Ishikawa (cell line): ENCODE measurements around the gene DCDC2.

ENCODE experiments used
- CEBPB ChIP-seq: IDR thresholded peaks from 2 replicates; pipeline ENCODE4 v1.6.1; 2012
- CREB1 ChIP-seq: IDR thresholded peaks from 2 replicates; pipeline ENCODE4 v1.6.1; 2012; ENCODE audit warnings: low read depth
- EGR1 ChIP-seq: IDR thresholded peaks from 2 replicates; pipeline ENCODE4 v1.6.1; 2012
- EP300 ChIP-seq: IDR thresholded peaks from 2 replicates; pipeline ENCODE4 v1.6.1; 2012; ENCODE audit warnings: borderline replicate concordance
- FOXM1 ChIP-seq: IDR thresholded peaks from 2 replicates; pipeline ENCODE4 v1.6.1; 2012; ENCODE audit warnings: low read depth, borderline replicate concordance
- NFIC ChIP-seq: IDR thresholded peaks from 2 replicates; pipeline ENCODE4 v1.6.1; 2012
- RAD21 ChIP-seq: IDR thresholded peaks from 2 replicates; pipeline ENCODE4 v1.6.1; 2012; ENCODE audit warnings: low read depth
- TAF1 ChIP-seq: IDR thresholded peaks from 2 replicates; pipeline ENCODE4 v1.6.1; 2012; ENCODE audit warnings: low read depth, mild to moderate bottlenecking
- TCF12 ChIP-seq: IDR thresholded peaks from 2 replicates; pipeline ENCODE4 v1.6.1; 2012; ENCODE audit warnings: low read depth
- TEAD4 ChIP-seq: IDR thresholded peaks from 2 replicates; pipeline ENCODE4 v1.6.1; 2012
- YY1 ChIP-seq: IDR thresholded peaks from 2 replicates; pipeline ENCODE4 v1.6.1; 2012; ENCODE audit warnings: low read depth
- ZBTB7A ChIP-seq: IDR thresholded peaks from 2 replicates; pipeline ENCODE4 v1.6.1; 2012; ENCODE audit warnings: low read depth
- TF ChIP-seq, protein P1 (sequence below): IDR thresholded peaks from 2 replicates; pipeline ENCODE4 v1.6.1; 2012
- TF ChIP-seq, protein P2 (sequence below): IDR thresholded peaks from 2 replicates; pipeline ENCODE4 v1.6.1; 2012; ENCODE audit warnings: low read depth, mild to moderate bottlenecking
- TF ChIP-seq, protein P3 (sequence below): IDR thresholded peaks from 2 replicates; pipeline ENCODE4 v1.6.1; 2012

The DCDC2 gene

DNA sequence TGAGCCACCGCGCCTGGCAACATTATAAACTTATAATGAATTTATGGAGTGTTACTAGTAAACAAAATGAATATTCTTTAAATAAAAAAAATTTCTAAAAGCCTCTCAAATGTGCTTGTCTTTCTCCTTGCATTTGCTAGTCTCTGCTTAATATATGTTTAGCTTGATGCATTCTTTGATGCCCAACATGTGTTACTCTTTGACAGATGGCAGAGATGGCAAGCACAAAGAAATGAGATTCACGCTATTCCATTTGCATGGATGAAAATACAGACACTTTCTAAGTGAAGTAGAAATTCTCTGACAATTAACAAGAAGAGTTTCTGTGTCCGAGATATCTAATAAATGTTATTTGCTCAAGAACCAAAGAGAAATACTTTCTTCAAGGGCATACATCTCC, 30.1 kb downstream of the DCDC2 start:
- TF ChIP-seq RAD21 (no peak), NFIC (no peak), YY1 (no peak), EGR1 (no peak), CEBPB (no peak), FOXM1 (no peak), TEAD4 (no peak), TCF12 (no peak), ZBTB7A (no peak), EP300 (no peak), CREB1 (no peak)
- TF ChIP-seq, protein P1, sequence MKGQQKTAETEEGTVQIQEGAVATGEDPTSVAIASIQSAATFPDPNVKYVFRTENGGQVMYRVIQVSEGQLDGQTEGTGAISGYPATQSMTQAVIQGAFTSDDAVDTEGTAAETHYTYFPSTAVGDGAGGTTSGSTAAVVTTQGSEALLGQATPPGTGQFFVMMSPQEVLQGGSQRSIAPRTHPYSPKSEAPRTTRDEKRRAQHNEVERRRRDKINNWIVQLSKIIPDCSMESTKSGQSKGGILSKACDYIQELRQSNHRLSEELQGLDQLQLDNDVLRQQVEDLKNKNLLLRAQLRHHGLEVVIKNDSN = no peak
- TF ChIP-seq, protein P2, sequence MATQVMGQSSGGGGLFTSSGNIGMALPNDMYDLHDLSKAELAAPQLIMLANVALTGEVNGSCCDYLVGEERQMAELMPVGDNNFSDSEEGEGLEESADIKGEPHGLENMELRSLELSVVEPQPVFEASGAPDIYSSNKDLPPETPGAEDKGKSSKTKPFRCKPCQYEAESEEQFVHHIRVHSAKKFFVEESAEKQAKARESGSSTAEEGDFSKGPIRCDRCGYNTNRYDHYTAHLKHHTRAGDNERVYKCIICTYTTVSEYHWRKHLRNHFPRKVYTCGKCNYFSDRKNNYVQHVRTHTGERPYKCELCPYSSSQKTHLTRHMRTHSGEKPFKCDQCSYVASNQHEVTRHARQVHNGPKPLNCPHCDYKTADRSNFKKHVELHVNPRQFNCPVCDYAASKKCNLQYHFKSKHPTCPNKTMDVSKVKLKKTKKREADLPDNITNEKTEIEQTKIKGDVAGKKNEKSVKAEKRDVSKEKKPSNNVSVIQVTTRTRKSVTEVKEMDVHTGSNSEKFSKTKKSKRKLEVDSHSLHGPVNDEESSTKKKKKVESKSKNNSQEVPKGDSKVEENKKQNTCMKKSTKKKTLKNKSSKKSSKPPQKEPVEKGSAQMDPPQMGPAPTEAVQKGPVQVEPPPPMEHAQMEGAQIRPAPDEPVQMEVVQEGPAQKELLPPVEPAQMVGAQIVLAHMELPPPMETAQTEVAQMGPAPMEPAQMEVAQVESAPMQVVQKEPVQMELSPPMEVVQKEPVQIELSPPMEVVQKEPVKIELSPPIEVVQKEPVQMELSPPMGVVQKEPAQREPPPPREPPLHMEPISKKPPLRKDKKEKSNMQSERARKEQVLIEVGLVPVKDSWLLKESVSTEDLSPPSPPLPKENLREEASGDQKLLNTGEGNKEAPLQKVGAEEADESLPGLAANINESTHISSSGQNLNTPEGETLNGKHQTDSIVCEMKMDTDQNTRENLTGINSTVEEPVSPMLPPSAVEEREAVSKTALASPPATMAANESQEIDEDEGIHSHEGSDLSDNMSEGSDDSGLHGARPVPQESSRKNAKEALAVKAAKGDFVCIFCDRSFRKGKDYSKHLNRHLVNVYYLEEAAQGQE = no peak
- TF ChIP-seq, protein P3, sequence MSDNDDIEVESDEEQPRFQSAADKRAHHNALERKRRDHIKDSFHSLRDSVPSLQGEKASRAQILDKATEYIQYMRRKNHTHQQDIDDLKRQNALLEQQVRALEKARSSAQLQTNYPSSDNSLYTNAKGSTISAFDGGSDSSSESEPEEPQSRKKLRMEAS = no peak

DNA sequence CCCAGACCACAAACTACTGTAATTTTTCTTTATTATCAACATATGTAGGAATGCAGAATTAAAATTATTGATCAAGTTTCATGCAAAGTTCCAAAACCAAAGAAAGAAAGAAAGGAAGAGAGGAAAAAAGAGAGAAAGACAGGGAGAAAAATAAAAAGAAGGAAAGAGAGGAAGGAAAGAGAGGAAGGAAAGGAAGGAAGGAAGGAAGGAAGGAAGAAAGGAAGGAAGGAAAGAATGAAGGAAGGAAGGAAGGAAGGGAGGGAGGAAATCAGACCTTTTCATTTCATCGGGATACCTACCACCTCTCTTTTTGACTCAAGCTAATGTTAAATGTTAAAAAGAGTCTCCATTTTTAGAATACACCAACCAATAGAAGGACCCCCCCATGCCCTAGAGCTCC, 31.9 kb downstream of the DCDC2 start:
- TF ChIP-seq TEAD4 (no peak), YY1 (no peak), TCF12 (no peak), RAD21 (no peak), CREB1 (no peak), CEBPB (no peak), EGR1 (no peak), EP300 (no peak), ZBTB7A (no peak)
- TF ChIP-seq, protein P1 = no peak
- TF ChIP-seq, protein P2 = no peak
- TF ChIP-seq, protein P3 = no peak

DNA sequence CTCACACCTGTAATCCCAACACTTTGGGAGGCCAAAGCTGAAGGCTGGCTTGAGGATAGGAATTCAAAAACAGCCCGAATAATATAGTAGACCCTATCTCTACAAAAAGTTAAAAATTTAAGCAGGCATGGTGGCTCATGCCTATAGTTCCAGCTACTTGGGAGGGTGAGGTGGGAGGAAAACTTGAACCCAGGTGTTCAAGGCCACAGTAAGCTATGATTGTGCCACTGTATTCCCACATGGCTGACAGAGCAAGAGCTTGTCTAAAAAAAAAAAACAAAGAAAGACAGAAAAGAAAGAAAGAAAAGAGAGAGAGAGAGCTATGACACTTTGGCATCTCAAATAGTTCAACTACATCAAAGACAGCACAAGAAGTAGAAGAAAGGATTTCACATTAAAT, 33.2 kb downstream of the DCDC2 start:
- TF ChIP-seq CEBPB (no peak), EGR1 (no peak), FOXM1 (no peak), YY1 (no peak), TCF12 (no peak), TAF1 (no peak), CREB1 (no peak), RAD21 (no peak), ZBTB7A (no peak), TEAD4 (no peak), EP300 (no peak)
- TF ChIP-seq, protein P3 = no peak
- TF ChIP-seq, protein P2 = no peak
- TF ChIP-seq, protein P1 = no peak

DNA sequence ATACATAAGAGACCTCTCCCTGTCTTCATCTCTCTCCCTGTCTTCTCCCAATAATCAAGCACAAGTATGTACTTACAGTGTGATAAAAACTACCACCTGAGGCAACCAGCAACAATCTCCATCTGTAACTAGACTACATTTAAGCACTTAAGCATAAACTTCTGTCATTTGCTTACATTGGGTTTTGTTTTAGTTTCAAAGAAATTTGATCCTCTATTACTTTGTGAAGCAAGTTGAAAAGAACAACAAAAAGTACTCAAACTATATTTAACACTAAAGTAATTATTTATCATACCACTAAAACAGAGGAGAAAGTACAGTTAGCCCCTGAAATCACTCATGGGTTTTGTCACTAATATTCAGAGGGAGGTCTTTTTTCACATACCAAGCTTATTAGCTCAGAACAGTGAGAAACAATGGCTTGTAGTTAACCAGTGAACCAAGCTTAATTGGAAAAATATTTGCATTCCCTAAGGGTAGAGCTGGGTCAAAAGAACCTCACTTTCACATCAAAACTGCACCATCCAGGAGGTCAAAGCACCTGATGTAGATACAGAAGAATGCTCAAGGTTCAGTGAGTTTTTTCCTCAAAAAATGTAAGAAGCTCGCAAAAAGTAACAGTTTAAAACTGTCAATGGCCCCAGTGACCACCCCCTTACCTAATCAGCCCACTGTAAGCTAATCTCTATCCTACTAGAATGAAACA, 34.1 kb downstream of the DCDC2 start:
- TF ChIP-seq TEAD4 (peak; percentile 96), FOXM1 (peak; percentile 88), TCF12 (peak; percentile 93), YY1 (no peak), EP300 (peak; percentile 94), RAD21 (no peak; the same call in 1 of the 2 replicates), NFIC (peak; percentile 71), CEBPB (peak; percentile 31; the same call in 1 of the 2 replicates)
- TF ChIP-seq, protein P1 = no peak
